Sigmoid colon (tissue), 7 donors: Measurements from ENCODE around the gene TRIM65. TPM values are rescaled to one million over a fixed set of nuclear protein-coding genes. Genes with fewer than 3 reads are reported as not detected.
"Not testable (repeated sequence)": the region's sequence is repeated elsewhere in the genome, so short reads cannot be mapped to it uniquely, and the experiment has no call there.

Source experiments
- DNase-seq: peaks from one replicate; pipeline ENCODE4 v3.0.0-alpha.2; 2019
- H3K27ac ChIP-seq, 4 donors: fragments of 200-600 bp; sonication (generic); one replicate each; pipeline ENCODE4 v1.5.1; 2016 to 2019; ENCODE audit warnings: mild to moderate bottlenecking in 1 of 4
- H3K27me3 ChIP-seq, 3 donors: fragments of 200-600 bp; sonication (generic); one replicate each; pipeline ENCODE4 v1.5.1; 2019; ENCODE audit warnings: mild to moderate bottlenecking in 1 of 3
- H3K36me3 ChIP-seq, 4 donors: fragments of 200-600 bp; sonication (generic); one replicate each; pipeline ENCODE4 v1.5.1; 2016 to 2019
- H3K4me1 ChIP-seq, 4 donors: fragments of 200-600 bp; sonication (generic); one replicate each; pipeline ENCODE4 v1.5.1; 2017 to 2019
- H3K4me3 ChIP-seq, 4 donors: fragments of 200-600 bp; sonication (generic); one replicate each; pipeline ENCODE4 v1.5.1; 2017 to 2019; ENCODE audit warnings: mild to moderate bottlenecking in 2 of 4, moderate library complexity in 1 of 4
- H3K9me3 ChIP-seq, 4 donors: fragments of 200-600 bp in 3 of 4; sonication (generic) in 3 of 4; one replicate each; pipeline versions ENCODE4 v1.5.1 to v1.6.1; 2013 to 2019
- CTCF ChIP-seq, 4 experiments: fragments of 450-650 bp in 3 of 4; fragments of 200-600 bp in 1 of 4; IDR thresholded peaks; one replicate each; pipeline ENCODE4 v1.5.1; 2016 to 2019; ENCODE audit warnings: antibody characterized with exemption in 4 of 4, mild to moderate bottlenecking in 3 of 4, moderate library complexity in 2 of 4
- EP300 ChIP-seq, 4 donors: sonication (generic); formaldehyde crosslinking; IDR thresholded peaks; one replicate each; pipeline ENCODE4 v1.6.1; 2017; ENCODE audit warnings: antibody characterized with exemption in 4 of 4
- POLR2A ChIP-seq, 2 donors: fragments of 450-650 bp; IDR thresholded peaks; one replicate each; pipeline ENCODE4 v1.6.1; 2016; ENCODE audit warnings: antibody characterized with exemption in 2 of 2, mild to moderate bottlenecking in 2 of 2, moderate library complexity in 2 of 2
- POLR2AphosphoS5 ChIP-seq, 4 donors: sonication (generic); formaldehyde crosslinking; IDR thresholded peaks; one replicate each; pipeline ENCODE4 v1.6.1; 2017; ENCODE audit warnings: antibody characterized with exemption in 4 of 4
- WGBS, 2 donors: extraction: QIAGEN DNeasy Blood & Tissue Kit; methylation state at CpG; one replicate each; pipeline ENCODE4 v1.1.7; 2013; 5-methylcytosine and 5-hydroxymethylcytosine counted together
- intact Hi-C: fragments of 100-400 bp; cut with DNase I; formaldehyde crosslinking; loops from one replicate; pipeline ENCODE4 v1.15.1; 2023
- polyA plus RNA-seq, 3 donors: library from polyadenylated mRNA; stranded (reverse); fragments of 200-250 nt; gene quantifications; one replicate each; pipeline ENCODE4 v1.2.3, GENCODE V29; 2013
- total RNA-seq, 4 donors: library from RNA; depleted of rRNA; stranded (reverse); fragments of >200 nt; gene quantifications; one replicate each; pipeline ENCODE4 v1.1.0, GENCODE V29; 2016
- donor health status: healthy with polysubstance abuse.
- donor health status: Bipolar disorder and iron deficiency.
- donor health status: healthy.

The TRIM65 gene
- total and polyA plus RNA-seq, 7 donors = 7.2 to 27.5 (median 22.4) TPM

- H3K27ac ChIP-seq = peak overlapping the region; percentile 69 to 81 (median 72)
- TF ChIP-seq EP300 (IDR thresholded peaks at IDR 0.05) = no peak
- TF ChIP-seq CTCF (IDR thresholded peaks at IDR 0.05) = no peak
- TF ChIP-seq POLR2AphosphoS5 (IDR thresholded peaks at IDR 0.05) = peak; percentile 45 to 80 (median 70)
- 28 to 57% methylated on average over 8 of the region's 8 CpGs for WGBS, 2 donors
- no peaks in the 10 kb centered on the region for H3K36me3 ChIP-seq
- no peak overlapping the region for H3K4me3 ChIP-seq
- intact Hi-C loops = no loop called here
- H3K9me3 ChIP-seq = no peaks in the 10 kb centered on the region
- DNase-seq = peak; percentile 94
- no peaks in the 10 kb centered on the region for H3K27me3 ChIP-seq
- peaks cover 0 to 36% (median 29%) of the 10 kb centered on the region in 4 donors for H3K4me1 ChIP-seq
Observed at GRCh38 chr17:75864448-75864871, 32.3 kb downstream of the TRIM65 start.

- no peaks in the 10 kb centered on the region for H3K27me3 ChIP-seq
- no peak overlapping the region for H3K4me3 ChIP-seq
- TF ChIP-seq EP300 (IDR thresholded peaks at IDR 0.05) (no peak), CTCF (IDR thresholded peaks at IDR 0.05) (no peak), POLR2A (IDR thresholded peaks at IDR 0.05) (no peak), POLR2AphosphoS5 (IDR thresholded peaks at IDR 0.05) (peak in 3 of 4 donors; percentile 48 to 81 (median 48))
- H3K4me1 ChIP-seq = peaks cover 0 to 22% (median 18%) of the 10 kb centered on the region in 4 donors
- WGBS, 2 donors = 77 to 88% methylated on average over 9 of the region's 9 CpGs
- H3K27ac ChIP-seq = peak overlapping the region; percentile 54 to 81 (median 68)
- H3K36me3 ChIP-seq = no peaks in the 10 kb centered on the region
- H3K9me3 ChIP-seq = no peaks in the 10 kb centered on the region
- intact Hi-C loops = no loop called here
- peak; percentile 79 for DNase-seq
Observed at GRCh38 chr17:75861927-75862317, 34.8 kb downstream of the TRIM65 start.

GRCh38 chr17:75859358-75859757 lies 37.4 kb downstream of the TRIM65 start:
- H3K4me1 ChIP-seq = peaks cover 0 to 29% (median 14%) of the 10 kb centered on the region in 4 donors
- H3K27me3 ChIP-seq, intact Hi-C loops, H3K36me3 ChIP-seq, H3K4me3 ChIP-seq, DNase-seq, H3K9me3 ChIP-seq: not testable (repeated sequence)
- H3K27ac ChIP-seq = peak overlapping the region; percentile 1 to 62 (median 52)
- WGBS, 2 donors = 81 to 89% methylated on average over 10 of the region's 10 CpGs

- peaks cover 0 to 43% (median 34%) of the 10 kb centered on the region in 4 donors for H3K4me1 ChIP-seq
- H3K9me3 ChIP-seq = no peaks in the 10 kb centered on the region
- WGBS, 2 donors = 2% methylated on average over 24 of the region's 24 CpGs
- DNase-seq = no peak
- H3K4me3 ChIP-seq = peak overlapping the region; percentile 68 to 97 (median 89)
- intact Hi-C loops = no loop called here
- TF ChIP-seq CTCF (IDR thresholded peaks at IDR 0.05) = no peak
- peak in 1 of 4 donors; percentile 8 for TF ChIP-seq POLR2AphosphoS5 (IDR thresholded peaks at IDR 0.05)
- peak overlapping the region; percentile 96 to 100 (median 98) for H3K27ac ChIP-seq
- peaks cover 0 to 14% (median 2%) of the 10 kb centered on the region in 4 donors for H3K36me3 ChIP-seq
- H3K27me3 ChIP-seq = no peaks in the 10 kb centered on the region
Observed at GRCh38 chr17:75856062-75856756, 40.5 kb downstream of the TRIM65 start.

- Histone ChIP-seq H3K27ac (peak within 1 kb of the TSS; percentile 96 to 100 (median 98)), H3K9me3 (no peaks in the 10 kb centered on the region), H3K4me3 (peak within 1 kb of the TSS; percentile 79 to 97 (median 89)), H3K4me1 (peaks cover 0 to 48% (median 39%) of the 10 kb centered on the region in 4 donors), H3K36me3 (peaks cover 4 to 21% (median 9%) of the 10 kb centered on the region in 4 donors), H3K27me3 (no peaks in the 10 kb centered on the region)
- WGBS, 2 donors = 0% methylated on average over 58 of the region's 58 CpGs
- DNase-seq = peak; percentile 100
- TF ChIP-seq EP300 (IDR thresholded peaks at IDR 0.05) (no peak), POLR2A (IDR thresholded peaks at IDR 0.05) (peak; percentile 93 to 98), CTCF (IDR thresholded peaks at IDR 0.05) (peak; percentile 22 to 51 (median 32)), POLR2AphosphoS5 (IDR thresholded peaks at IDR 0.05) (peak; percentile 98 to 99 (median 99))
- intact Hi-C loops = loop anchor here (1.0 to 2.0 kb wide), 3 partner anchors 22 to 71 kb away; partner anchors contain the start of genes TRIM65 and UNK
Observed at GRCh38 chr17:75855310-75856061, 41.3 kb downstream of the TRIM65 start, which contains the start of gene WBP2. Gene WBP2 (minus strand): TSS chr17:75855335. CDS start chr17:75855297, 38 bp downstream.
